HG02852 (cell line): ENCODE results near the gene FRRS1L.

Experiments
- ATAC-seq: cut with Tn5 transposase; IDR thresholded peaks from one replicate; pipeline ENCODE4 v1.9.1; 2021; ENCODE audit warnings: mild to moderate bottlenecking, moderate library complexity; ENCODE audit not compliant: unreplicated experiment

The FRRS1L gene, protein sequence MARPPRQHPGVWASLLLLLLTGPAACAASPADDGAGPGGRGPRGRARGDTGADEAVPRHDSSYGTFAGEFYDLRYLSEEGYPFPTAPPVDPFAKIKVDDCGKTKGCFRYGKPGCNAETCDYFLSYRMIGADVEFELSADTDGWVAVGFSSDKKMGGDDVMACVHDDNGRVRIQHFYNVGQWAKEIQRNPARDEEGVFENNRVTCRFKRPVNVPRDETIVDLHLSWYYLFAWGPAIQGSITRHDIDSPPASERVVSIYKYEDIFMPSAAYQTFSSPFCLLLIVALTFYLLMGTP

DNA sequence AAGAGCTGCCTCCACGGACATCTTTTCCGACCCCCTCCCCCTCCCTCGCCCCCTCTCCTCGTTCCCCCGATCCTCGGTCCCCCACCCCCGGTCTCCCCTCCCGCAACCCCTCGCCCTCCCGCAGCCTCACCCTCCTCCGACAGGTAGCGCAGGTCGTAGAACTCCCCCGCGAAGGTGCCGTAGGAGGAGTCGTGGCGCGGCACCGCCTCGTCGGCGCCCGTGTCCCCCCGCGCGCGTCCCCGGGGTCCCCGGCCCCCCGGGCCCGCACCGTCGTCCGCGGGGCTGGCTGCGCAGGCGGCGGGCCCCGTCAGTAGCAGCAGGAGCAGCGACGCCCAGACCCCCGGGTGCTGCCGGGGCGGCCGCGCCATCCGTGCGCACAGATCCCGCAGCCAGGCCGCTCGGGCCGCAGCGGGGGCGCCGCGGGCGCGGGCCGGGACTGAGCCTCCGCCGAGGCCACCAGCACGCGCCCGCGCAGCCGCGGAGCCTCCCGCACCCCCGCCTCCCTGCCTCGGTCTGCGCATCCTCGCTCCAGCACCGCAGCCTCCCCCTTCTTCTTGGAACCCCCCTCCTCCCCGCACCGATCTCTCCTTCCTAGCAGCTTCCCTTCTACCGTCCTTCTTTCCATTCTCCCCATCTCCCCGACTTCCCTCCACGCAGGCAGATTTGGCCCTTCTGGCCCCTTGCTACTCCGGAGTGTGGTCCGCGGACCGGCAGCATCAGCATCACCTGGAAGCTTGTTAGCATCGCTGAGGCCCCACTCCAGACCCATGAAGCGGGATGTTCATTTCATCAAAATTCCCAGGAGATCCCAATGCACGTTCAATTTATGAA is at the start of gene FRRS1L:
Gene FRRS1L (minus strand): TSS at position 479 of the 831 bp plus-strand sequence. CDS start 111 bp downstream, at position 368.
- ATAC-seq = no peak

DNA sequence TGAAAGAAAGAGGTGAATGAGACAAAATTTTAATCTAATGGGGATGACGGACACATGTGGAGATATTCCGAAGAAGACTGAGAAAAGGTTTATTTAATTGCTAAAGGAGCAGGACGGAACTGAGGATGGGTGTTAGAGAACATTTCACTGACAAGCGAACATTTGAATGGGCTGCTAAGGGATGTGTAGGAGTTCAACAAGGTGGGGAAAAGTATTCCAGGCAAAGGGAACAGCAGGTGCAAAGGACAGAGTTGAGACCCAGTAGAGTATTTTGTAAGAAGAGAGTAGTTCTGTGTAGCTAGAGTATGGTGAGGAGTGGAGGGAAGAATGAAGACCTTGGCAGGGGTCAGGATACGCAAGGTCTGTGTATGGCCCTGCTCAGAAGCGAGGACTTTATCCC is 47.4 kb upstream of the FRRS1L start:
- ATAC-seq = no peak

DNA sequence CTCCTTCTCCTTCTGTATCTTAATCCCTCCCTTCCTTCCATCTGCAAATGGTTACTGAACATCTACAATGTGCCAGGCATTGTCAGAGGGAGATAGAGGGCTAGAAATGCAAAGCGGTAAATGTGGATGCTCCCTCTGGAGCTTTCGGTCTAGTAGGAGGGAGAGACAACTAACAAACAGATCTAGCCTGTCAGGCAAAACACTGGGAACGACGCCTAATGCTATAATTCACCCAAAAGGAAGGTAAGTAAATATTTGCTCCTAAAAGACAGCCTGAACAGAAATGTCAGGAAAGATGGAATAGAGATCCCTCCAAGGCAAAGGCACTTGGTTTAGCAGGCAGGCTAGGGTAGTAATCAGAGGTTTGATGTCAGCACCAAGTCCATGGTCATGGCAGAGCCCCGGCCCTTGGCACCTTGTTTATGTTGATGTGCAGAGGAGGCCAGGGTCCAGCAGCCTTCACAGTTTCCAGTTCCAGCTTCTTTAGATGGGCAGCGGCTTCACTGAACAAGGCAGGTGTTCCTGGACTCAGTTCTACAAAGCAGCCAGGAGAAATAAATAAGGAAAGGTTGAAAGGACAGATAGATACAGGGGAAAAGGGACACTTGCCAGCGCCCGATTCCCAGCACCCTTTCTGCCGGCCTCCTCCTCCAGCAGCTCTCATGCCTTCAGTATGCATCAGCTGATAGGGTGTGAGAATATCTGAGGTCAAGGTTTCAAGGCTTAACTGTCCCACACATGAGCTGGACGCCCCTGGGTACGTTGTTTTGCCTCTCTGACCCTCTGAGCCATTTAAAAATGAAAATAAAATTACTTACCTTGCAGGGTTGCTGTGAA is 46.5 kb upstream of the FRRS1L start:
- ATAC-seq = no peak

DNA sequence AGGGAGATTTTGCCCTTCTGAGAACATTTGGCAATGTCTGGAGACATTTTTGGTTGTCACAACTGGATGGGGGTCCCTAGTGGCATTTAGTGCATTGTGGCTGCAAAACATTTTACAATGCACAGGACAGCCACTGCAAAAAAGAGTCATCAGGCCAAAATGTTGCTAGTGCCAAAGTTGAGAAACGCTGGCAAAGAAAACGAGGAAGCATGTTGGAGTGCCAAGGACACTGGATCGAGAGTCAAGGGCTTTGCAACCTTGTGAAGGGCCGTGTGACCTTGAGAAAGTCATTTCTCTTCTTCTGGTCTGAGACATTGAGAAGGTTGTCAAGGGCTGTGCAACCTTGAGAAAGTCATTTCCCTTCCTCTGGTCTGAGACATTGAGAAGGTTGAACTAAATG is 45.7 kb upstream of the FRRS1L start:
- ATAC-seq = no peak

DNA sequence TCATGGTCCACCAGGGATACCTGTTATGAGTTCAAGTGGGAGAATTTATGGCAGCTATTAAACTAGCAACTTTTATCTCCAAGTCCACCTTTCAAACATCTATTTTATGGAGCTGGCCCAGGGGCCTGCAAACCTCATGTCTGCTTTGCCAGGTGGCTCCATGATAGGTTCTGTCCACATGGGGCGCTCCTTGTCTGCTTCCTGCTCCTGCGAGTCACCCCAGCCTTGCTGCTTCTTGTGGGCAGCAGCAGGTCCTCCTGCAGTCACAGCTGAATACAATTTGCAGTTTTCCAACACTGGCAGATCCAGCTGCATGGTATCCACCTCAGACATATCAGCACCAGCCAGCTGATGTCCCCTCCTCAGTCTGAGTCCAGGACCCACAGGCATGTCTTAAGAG is 39.6 kb upstream of the FRRS1L start:
- no peak for ATAC-seq

DNA sequence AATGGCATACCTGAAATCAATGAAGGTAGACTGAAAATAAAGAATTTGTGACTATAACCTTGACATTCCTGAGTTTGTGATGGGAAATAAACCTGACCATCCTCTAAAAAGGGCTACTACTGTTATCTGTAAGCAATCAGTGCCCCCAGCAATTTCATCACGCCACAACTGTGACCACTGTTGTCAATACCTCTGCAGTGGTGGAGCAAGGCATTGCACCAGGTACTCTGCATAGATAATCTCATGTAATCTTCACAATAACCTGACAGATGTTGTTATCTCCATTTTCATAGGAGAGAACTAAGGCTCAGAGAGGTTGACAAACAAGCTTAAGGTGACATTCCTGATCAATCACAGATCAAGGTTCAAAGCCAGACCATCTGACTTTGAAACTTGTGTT is 38.5 kb upstream of the FRRS1L start:
- no peak for ATAC-seq

DNA sequence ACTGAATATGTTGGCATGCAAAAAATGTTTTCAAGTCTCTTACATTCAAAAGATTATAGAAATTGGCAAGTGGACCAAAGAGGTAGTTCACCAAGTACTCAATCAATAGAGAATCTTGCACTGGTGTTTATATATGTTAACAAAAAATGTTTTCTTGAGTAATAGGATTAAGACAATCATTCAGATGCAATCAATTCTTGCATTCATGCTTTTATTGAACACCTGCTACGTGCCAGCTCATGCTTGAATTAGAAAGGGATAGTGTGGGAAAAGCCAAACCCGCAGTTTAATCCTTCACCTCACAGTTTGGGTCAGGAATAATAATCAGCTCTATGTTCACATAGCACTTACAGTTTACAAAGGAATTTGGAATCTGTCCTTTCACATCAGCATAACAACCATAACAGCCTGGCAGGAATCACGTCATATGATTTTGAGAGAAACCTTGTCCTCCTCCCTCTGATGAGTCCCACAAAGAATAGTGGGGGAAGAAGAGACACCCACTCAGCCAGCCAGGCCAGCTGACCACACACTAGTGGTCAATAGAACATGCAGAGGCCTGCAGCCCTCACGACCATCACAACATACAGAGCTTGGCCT is 36.8 kb upstream of the FRRS1L start:
- no peak for ATAC-seq

DNA sequence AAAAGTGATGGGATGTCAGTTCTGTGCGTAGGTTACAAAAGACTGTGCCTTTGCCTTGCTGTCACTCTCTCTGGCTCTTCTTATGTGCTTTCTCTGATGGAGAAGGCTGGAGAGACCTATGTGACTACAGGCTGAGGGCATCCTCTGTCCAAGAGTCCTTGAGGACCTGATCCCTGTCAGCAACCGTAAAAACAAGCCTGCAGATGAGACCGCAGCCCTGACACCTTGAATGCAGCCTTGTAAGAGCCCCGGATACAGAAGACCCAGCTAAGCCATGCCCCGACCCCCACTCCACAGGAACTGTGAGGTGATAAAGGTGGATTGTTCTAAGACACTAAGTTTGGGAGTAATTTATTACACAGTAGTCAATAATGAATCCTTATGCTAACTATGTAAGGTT is 32.6 kb upstream of the FRRS1L start:
- no peak for ATAC-seq

DNA sequence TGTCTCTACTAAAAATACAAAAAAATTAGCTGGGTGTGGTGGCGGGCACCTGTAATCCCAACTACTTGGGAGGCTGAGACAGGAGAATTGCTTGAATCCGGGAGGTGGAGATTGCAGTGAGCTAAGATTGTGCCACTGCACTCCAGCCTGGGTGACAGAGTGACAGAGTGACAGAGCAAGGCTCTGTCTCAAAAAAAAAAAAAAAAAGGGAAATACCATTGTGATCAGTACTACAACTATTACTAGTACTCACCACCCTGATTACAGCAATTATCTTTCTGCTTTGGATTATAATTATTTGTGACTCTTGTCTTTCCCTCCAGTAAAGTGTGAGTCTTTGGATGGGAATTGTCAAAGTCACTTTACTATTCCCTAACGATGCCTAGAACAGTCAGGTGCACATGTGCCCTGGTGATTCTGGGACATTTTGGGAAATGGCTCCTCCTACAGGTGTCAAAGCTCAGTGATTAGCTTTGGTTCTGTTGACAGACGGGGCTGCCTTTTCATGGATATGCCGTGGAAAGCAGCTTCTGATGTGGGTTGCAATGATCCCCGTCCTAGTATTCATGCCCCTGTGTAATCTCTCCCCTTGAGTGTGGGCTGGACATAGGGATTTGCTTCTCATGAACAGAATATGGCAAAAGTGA is 31.8 kb upstream of the FRRS1L start:
- ATAC-seq = no peak

DNA sequence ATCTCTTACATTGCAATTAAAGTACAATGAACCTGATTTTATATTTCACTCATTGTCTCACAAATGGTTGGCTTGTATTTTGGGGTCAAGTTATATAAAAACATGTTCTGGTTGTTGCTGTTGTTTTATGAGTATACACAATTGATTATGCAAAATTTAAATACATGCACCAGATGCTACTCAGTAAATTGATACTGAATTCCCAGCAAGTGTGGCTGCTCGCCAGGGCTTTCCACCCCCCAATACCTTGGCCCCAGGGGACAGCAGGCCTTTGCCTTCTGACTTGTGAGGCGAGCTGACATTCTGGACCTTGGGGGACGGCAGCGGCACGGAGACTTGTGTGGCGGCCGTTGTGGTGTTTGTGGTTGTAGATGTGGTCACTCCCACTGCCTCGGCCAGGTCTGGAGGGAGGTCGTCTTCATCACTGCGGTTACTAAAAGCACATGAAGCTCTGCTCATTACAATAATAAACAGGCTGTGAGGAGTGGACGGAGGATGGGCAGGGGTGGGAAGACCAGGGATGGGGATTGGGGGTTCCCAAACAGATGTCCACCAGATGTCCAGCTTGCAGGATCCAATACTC is 27.0 kb upstream of the FRRS1L start:
- ATAC-seq = no peak

DNA sequence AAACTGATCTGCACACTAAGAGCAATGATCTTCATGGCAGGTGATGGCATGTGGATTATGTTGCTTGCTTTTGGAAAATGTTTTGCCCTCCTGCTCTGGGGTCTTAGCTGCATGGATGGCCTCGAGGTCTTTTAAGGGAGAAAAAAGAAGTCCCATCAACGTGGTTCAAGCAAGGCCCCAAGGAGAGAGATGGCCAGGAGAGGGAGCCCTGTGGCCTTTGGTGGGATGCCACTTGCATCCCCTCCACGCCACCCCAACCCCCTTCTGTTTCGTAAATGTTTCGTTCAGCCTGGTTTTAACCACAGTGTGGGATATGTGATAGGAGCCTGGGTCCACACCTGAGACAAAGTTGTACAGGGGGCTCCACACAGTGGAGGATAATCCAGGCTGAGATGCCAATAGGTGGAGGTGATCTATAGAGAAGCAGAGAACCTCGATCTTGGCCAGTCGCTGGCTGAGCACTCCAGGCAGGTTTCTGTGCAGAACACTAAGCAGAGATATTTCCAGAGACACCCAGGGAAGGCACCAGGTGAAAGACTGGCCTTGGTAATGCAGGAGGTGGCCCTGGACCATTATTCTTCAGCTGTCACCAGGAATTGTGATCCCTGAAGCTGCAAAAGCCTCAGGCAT is 25.8 kb upstream of the FRRS1L start:
- no peak for ATAC-seq

DNA sequence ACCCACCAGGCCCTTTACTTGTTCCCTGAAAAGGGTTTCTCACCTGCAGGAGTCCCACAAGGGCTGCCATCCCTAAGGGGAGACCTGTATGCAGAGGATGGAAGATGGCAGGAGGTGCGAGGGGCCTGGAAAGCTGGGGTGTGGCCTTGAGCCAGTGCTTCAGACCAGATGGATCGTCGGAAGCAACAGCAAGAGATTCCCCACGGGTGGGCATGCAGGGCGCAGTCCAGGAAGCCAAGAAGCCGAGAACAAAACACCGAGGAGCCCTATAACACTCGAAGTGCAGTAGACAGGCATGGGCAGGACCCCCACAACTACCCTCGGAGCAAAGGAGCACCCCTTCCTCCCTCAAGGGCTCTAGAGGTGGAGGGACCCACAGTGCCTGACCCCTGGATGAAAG is 24.7 kb upstream of the FRRS1L start:
- no peak for ATAC-seq

DNA sequence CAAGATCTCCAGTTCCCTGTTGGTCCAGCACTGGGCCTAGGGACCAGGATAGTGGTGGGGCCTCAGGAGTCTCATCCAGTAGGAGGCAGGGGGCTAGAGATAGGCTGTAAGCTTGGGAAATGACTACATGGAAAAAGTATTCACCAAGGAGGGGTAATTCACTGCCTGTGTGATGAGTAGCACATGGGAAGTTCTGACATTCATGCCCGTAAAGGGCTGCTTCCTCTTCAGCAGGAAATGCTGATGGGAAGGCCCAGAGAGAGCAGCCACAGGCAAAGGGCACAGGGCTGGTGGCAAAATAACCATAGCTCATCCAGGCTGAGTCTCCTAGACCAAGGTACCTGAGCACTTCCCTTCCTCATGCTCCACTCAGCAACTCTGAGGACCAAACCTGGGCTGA is 23.1 kb upstream of the FRRS1L start:
- ATAC-seq = no peak

DNA sequence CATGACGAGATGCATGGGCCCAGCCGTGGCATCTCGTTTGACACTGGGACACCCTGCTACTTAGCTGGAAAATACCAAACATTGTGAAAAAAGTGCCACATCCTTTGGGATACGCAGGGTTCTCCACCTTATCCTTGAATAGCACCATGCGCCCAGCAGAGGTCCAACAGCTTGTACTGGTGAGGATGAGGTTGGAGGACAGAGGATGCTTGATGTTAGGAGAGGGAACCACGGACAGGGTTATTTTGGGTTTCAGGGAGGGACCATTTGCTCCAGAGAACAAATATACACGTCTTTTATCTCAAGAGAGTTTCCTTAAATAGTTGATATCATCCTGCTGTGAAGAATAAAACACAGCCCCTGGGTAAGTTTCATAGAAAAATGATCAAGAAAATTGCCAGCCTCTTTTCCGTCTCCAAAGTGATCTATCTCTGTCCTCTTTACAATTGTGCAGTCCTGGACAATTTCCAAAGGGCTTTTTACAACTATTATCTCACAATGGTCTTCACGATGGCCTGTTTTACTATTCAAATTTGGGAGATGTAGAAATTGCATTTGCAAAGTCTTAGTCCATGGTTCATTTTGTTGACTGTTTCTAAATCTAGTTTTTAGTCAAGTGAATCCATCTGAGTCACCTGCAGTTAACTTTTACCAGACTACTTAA is 19.9 kb upstream of the FRRS1L start:
- ATAC-seq = no peak

DNA sequence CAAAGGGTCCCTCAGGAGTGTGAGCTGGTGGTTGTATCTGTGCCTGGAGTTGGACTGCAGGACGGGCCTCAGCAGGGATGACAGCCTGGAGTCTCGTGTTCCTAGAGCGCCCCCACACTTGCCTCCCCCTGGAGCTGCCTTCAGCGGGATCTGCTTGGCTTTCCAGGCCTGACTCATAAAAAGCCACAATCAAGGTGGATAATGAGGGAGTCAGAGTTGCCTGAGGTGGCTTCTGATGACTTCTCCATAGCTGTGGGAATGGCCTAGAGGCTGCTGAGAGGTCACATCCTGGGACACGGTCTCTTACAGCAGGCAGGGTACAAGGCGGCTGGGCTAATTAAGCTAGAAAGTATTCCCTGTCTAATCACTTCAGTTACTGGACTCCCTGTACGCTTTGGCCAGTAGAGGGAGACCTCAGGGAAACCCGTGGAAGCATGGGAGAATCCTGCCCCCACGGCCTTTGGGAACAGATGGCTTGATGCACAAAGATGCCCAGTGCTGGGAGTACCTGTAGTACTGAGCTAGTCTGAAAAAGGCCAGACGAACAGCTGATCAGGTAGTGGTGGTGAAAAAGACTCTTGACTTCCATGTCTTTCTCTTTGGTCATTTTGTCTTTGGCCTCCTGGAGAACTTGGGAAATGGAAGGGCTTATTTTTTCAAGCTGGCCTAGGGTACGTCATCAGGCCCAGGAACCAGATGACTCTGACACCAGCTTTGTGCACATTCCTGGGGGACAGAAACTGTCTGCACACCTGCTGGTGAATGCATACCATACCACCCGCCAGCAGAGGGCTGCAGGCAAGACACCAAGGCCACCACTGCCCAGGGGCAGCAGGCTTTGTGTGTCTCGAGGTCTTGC is 16.1 kb upstream of the FRRS1L start:
- no peak for ATAC-seq

DNA sequence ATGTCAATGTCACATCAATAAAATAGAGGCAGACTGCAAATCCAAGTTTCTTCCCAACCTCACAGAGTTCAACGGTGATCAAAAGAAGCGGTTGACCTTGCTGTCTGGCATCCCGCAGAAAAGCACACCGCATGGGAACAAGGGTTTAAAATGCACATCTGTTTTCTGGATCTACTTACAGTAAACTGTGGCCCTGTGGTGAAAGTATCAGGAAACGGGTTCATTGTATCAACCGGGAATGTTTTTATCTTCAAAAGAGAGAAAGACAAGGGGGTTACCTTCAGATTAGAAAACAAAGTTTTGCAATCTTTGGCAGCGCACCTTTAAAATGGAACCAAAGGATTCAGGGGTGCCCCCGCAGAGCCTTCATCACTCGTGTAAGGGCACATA is 15.5 kb upstream of the FRRS1L start:
- ATAC-seq = no peak

DNA sequence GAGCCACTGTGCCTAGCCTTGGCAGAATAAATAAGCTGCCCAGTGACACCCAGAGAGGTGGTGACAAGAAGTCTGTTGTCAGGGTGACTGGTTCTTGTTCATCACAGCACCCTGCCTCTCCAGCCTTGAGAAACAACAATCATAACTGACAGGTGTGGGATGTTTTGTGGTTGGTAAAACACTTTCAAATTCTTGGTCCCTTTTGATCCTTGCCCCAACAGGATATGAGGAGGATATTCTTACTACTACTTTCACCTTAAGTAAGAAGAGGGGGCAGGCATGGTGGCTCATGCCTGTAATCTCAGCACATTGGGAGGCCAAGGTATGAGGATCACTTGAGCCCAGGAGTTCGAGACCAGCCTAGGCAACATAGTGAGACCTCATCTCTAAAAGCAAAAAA is 14.2 kb upstream of the FRRS1L start:
- ATAC-seq = peak; percentile 92

DNA sequence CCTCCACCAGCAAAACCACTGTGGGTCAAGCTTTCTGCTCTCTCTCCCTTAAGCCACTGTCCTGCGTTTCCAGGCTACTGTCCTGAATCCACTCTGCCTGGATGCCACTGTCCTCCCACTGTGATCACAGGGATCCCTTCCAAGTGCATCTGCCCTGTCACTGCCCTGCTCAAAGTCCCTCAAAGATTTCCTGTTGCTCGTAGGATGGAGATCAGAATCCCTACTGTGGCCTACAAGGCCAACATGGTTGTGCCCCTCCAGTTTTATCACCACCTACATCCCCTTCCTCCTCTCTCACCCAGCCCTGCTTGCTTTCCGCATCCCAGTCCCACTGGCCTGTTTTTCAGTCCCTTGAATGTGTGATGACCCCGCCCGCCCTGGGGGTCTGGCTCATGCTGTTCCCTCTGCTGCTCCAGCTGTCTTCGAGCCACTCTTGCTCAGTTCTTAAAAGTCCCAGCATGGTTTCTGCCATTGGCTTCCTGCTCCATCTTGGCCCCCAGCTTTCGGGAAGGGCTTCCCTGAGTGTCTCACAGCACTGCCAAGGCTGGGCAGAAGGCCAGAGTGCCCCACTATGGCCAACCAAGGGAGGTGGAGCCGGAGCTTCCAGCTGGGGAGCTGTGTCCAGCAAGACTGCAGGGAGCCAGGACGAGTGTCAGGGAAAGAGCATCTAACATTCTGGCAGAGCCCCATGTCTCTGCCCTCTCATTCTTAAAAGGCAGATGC is 12.9 kb upstream of the FRRS1L start:
- ATAC-seq = no peak
